Psoas muscle (tissue), 8 donors: ENCODE results near the gene IFITM5. TPM values are rescaled to one million over a fixed set of nuclear protein-coding genes. Genes with fewer than 3 reads are reported as not detected.

Experiments
- ATAC-seq, 4 donors: fragments of 200-7000 bp; cut with Tn5 transposase; one replicate each; pipeline ENCODE4 v1.9.1; 2020; ENCODE audit warnings: moderate library complexity in 3 of 4, mild to moderate bottlenecking in 2 of 4
- DNase-seq, 2 donors: peaks; one replicate each; pipeline ENCODE4 v3.0.0-alpha.2; 2020
- H3K27ac ChIP-seq: fragments of 200-600 bp; one replicate; pipeline ENCODE4 v1.8.0; 2022
- H3K27me3 ChIP-seq, 3 donors: fragments of 200-600 bp in 1 of 3; one replicate each; pipeline versions ENCODE4 v1.6.1 to v1.8.0; 2013 to 2022; ENCODE audit warnings: low read length in 2 of 3, mild to moderate bottlenecking in 2 of 3, moderate library complexity in 1 of 3; ENCODE audit not compliant: insufficient read depth in 3 of 3
- H3K36me3 ChIP-seq, 2 donors: fragments of 200-600 bp in 1 of 2; one replicate each; pipeline versions ENCODE4 v1.6.1 to v1.8.0; 2013 to 2022; ENCODE audit warnings: low read depth in 1 of 2, mild to moderate bottlenecking in 1 of 2, moderate library complexity in 1 of 2; ENCODE audit not compliant: insufficient read depth in 1 of 2
- H3K4me1 ChIP-seq: fragments of 200-600 bp; one replicate; pipeline ENCODE4 v1.8.0; 2022
- H3K4me3 ChIP-seq: fragments of 200-600 bp; one replicate; pipeline ENCODE4 v1.8.0; 2022; ENCODE audit warnings: mild to moderate bottlenecking
- H3K9me3 ChIP-seq: fragments of 200-600 bp; one replicate; pipeline ENCODE4 v1.8.0; 2022
- WGBS, 3 donors: extraction: QIAGEN DNeasy Blood & Tissue Kit; methylation state at CpG; one replicate each; pipeline versions ENCODE4 v1.1.6 to v1.1.7; 2013; 5-methylcytosine and 5-hydroxymethylcytosine counted together
- intact Hi-C, 2 donors: fragments of 100-400 bp; cut with DNase I; formaldehyde crosslinking; loops; one replicate each; pipeline versions ENCODE4 v1.11.0 to v1.14.2; 2022
- polyA plus RNA-seq, 3 donors: library from polyadenylated mRNA; stranded (reverse); fragments of 200-250 nt; gene quantifications; one replicate each; pipeline ENCODE4 v1.2.3, GENCODE V29; 2013
- total RNA-seq, 4 donors: library from RNA; stranded (reverse); fragmentation: NEBNext Ultra II Directional in 2 of 4; extraction: Animal tissue kit (Norgen Biotek cat#: 25700) in 2 of 4; gene quantifications; one replicate each; pipeline versions ENCODE4 v1.2.1 to v1.2.4, GENCODE V29; 2021 to 2023
- TF ChIP-seq, protein P1 (sequence below): fragments of 200-600 bp; IDR thresholded peaks from one replicate; pipeline ENCODE4 v1.8.0; 2022; ENCODE audit warnings: antibody characterized with exemption
- donor health status: healthy with polysubstance abuse.
- donor health status: DM: no; HTN: no; CAD: no; lungs with moderate emphysema.
- donor health status: Bipolar disorder and iron deficiency.
- donor health status: healthy.
- donor health status: DM: yes; HTN: yes; CAD: no.
- donor health status: DM: no; HTN: no; CAD: no.
- donor health status: DM: no; HTN: no; CAD: no.
- donor health status: DM: yes; HTN: yes; CAD: no.

The IFITM5 gene
- total and polyA plus RNA-seq, 7 donors = not detected

DNA sequence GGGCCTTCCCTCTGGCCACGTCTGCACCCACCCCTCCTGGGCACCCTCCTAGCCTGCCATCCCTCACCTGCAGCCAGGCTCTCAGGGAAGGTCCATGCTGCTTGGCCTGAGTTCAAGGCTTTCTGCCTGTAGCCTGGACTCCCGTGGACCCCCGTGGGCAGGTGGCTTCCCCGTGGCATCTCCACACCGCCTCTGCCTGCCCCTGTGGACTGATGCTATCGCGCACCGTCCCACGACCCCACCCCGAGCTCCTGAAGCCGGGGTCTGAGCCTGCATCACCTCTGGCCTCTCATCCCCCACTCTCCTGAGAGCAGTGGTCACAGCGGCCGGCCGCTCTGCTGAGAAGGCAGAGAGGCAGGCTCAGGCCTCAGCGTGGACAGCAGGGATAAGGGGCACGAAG is 4.5 kb downstream of the IFITM5 start:
- TF ChIP-seq, protein P1, sequence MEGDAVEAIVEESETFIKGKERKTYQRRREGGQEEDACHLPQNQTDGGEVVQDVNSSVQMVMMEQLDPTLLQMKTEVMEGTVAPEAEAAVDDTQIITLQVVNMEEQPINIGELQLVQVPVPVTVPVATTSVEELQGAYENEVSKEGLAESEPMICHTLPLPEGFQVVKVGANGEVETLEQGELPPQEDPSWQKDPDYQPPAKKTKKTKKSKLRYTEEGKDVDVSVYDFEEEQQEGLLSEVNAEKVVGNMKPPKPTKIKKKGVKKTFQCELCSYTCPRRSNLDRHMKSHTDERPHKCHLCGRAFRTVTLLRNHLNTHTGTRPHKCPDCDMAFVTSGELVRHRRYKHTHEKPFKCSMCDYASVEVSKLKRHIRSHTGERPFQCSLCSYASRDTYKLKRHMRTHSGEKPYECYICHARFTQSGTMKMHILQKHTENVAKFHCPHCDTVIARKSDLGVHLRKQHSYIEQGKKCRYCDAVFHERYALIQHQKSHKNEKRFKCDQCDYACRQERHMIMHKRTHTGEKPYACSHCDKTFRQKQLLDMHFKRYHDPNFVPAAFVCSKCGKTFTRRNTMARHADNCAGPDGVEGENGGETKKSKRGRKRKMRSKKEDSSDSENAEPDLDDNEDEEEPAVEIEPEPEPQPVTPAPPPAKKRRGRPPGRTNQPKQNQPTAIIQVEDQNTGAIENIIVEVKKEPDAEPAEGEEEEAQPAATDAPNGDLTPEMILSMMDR = no peak
- Histone ChIP-seq H3K9me3 (no peaks in the 10 kb centered on the region), H3K27me3 (peaks cover 0 to 36% (median 5%) of the 10 kb centered on the region in 3 donors), H3K36me3 (no peaks in the 10 kb centered on the region), H3K27ac (no peak overlapping the region), H3K4me1 (no peaks in the 10 kb centered on the region), H3K4me3 (no peak overlapping the region)
- intact Hi-C loops = loop anchor here in 1 of 2 donors (5.0 kb wide), 1 partner anchor 68 kb away; no protein-coding TSS in a partner anchor
- DNase-seq = peak; percentile 9 to 46
- no peak for ATAC-seq
- 83 to 90% (median 88%) methylated on average over 16 of the region's 16 CpGs for WGBS, 3 donors

DNA sequence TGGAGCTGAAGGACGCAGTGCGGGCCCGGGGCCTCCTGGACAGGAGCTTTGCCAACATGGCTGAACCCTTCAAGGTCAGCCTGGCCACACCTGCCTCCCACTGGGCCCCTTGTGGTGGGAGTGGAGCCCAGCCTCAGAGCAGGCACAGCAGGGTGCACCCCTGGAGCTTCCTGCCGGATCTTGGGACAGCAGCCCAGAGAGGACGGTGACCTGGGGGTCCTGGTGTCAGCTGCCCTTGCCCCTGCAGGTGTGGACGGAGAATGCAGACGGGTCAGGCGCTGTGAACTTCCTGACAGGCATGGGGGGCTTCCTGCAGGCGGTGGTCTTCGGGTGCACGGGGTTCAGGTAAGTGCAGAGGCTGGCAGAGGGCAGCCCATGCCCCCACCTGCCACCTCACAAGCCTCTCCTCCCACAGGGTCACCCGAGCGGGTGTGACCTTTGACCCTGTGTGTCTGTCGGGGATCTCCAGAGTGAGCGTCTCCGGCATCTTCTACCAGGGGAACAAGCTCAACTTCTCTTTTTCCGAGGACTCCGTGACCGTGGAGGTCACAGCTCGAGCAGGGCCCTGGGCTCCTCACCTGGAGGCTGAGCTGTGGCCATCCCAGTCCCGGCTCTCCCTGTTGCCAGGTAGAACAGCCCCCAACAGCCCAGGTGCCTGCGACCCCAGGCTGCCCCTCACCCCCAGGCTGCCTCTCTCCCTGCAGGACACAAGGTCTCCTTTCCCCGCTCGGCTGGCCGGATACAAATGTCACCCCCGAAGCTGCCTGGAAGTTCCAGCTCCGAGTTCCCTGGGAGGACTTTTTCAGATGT is 5.3 kb downstream of the IFITM5 start:
- WGBS, 3 donors = 85 to 88% (median 87%) methylated on average over 25 to 27 of the region's 27 CpGs
- H3K27me3 ChIP-seq = peaks cover 0 to 36% (median 6%) of the 10 kb centered on the region in 3 donors
- no peak for ATAC-seq
- no peak overlapping the region for H3K27ac ChIP-seq
- H3K4me3 ChIP-seq = no peak overlapping the region
- TF ChIP-seq, protein P1 = no peak
- H3K36me3 ChIP-seq = no peaks in the 10 kb centered on the region
- H3K9me3 ChIP-seq = no peaks in the 10 kb centered on the region
- intact Hi-C loops = no loop called here
- DNase-seq = peak; percentile 10 to 45
- no peaks in the 10 kb centered on the region for H3K4me1 ChIP-seq

DNA sequence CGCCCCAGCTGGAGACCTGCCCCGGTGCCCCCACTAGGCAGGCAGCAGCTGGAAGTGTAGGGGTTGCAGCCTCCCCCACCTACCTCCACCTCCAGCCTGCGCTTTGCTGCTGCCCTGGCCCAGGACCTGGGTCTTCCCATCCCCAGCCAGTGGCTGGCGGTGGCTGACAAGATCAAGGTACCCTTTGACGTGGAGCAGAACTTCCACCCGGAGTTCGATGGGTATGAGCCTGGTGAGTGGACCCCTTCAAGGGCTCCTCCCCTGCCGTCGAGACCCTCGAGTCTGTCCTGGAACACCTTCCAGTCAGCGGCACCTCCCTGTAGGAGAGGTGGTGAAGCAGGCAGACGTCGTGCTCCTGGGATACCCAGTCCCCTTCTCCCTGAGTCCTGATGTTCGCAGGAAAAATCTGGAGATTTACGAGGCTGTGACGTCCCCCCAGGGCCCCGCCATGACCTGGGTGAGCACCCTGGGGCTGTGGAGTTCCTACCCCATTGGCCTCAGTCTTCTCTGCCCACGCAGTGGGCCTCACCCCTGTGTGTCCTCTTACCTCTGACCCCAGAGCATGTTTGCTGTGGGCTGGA is 6.0 kb downstream of the IFITM5 start:
- ATAC-seq (no peak), DNase-seq (peak; percentile 7 to 30)
- Histone ChIP-seq H3K27ac (no peak overlapping the region), H3K4me3 (no peak overlapping the region), H3K27me3 (peaks cover 0 to 35% (median 6%) of the 10 kb centered on the region in 3 donors), H3K4me1 (no peaks in the 10 kb centered on the region), H3K36me3 (no peaks in the 10 kb centered on the region), H3K9me3 (no peaks in the 10 kb centered on the region)
- TF ChIP-seq, protein P1 = no peak
- 85 to 87% (median 85%) methylated on average over 18 of the region's 18 CpGs for WGBS, 3 donors
- intact Hi-C loops = no loop called here

DNA sequence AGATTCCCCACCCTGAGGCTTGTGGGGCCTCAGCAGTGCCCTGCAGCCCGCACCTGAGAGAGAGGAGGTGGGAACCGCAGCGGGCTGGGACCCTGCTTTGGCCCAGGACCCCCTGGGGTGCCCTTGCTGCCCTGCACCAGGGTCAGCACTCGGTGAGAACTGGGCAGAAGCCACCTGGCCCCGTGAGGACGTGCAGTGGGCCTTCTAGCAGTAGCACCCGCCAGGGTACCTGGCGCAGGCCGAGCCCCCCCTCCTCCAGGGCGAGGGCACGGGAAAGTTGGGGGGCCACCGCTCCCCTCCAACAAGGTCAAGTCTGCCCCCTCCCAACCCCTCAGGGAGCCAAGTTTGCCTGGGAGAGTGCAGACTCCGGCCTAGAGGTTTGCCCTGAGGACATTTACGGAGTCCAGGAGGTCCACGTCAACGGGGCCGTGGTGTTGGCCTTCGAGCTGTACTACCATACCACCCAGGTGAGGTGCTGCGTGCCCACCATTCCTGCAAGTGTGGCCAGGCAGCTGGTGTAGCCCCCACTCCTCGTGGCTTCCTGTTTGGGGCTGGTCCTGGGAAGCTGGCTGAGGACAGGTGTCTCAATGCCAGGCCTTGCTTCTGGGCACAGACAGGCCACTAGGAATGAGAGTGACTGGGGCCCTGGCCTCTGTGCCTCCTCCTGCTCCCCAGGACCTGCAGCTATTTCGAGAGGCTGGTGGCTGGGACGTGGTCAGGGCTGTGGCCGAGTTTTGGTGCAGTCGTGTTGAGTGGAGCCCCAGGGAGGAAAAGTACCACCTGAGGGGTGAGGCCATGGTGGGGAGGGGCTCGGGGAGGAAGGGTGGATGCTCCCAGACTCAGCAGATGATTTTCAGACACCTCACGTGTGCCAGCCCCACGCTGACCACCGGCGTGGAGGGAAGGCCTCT is 6.9 kb downstream of the IFITM5 start:
- ATAC-seq = no peak
- Histone ChIP-seq H3K4me1 (no peaks in the 10 kb centered on the region), H3K36me3 (no peaks in the 10 kb centered on the region), H3K9me3 (no peaks in the 10 kb centered on the region), H3K27ac (no peak overlapping the region), H3K4me3 (no peak overlapping the region), H3K27me3 (peaks cover 0 to 39% (median 10%) of the 10 kb centered on the region in 3 donors)
- WGBS, 3 donors = 87 to 91% (median 88%) methylated on average over 27 to 29 of the region's 29 CpGs
- intact Hi-C loops = no loop called here
- DNase-seq = peak; percentile 11 to 46
- TF ChIP-seq, protein P1 = no peak
